ENCODE results near the gene CLSTN3. TPM values are rescaled to one million over a fixed set of nuclear protein-coding genes. Genes with fewer than 3 reads are reported as not detected.
"Not testable (repeated sequence)": the region's sequence is repeated elsewhere in the genome, so short reads cannot be mapped to it uniquely, and the experiment has no call there.

CLSTN3 gene
- total RNA-seq, 1 donor from 2014 or later, result 19.9 TPM

GRCh38 chr12:7101047-7101693 lies 29.0 kb upstream of the CLSTN3 start:
- Mint-ChIP-seq H3K27me3 (ENCODE audit: low read depth) (peaks cover 1% of the 10 kb centered on the region), H3K36me3 (ENCODE audit: low read depth) (peaks cover 12% of the 10 kb centered on the region), H3K27ac (ENCODE audit: unreplicated experiment) (no peak overlapping the region), H3K9me3 (ENCODE audit: low read depth) (peaks cover 7% of the 10 kb centered on the region), H3K4me3 (ENCODE audit: unreplicated experiment) (no peak overlapping the region), H3K4me1 (ENCODE audit: low read depth) (peaks cover 7% of the 10 kb centered on the region)
- no peak for TF ChIP-seq CTCF (IDR thresholded peaks at IDR 0.05)
- no peak for DNase-seq (ENCODE audit: low spot score)

- DNase-seq (ENCODE audit: low spot score), result no peak
- H3K4me1 Mint-ChIP-seq (ENCODE audit: low read depth), result peaks cover 7% of the 10 kb centered on the region
- H3K27me3 Mint-ChIP-seq (ENCODE audit: low read depth), result no peaks in the 10 kb centered on the region
- peaks cover 11% of the 10 kb centered on the region for H3K9me3 Mint-ChIP-seq (ENCODE audit: low read depth)
- no peak overlapping the region for H3K27ac Mint-ChIP-seq (ENCODE audit: unreplicated experiment)
- no peak for TF ChIP-seq CTCF (IDR thresholded peaks at IDR 0.05)
- H3K36me3 Mint-ChIP-seq (ENCODE audit: low read depth), result peaks cover 16% of the 10 kb centered on the region
- H3K4me3 Mint-ChIP-seq (ENCODE audit: unreplicated experiment), result no peak overlapping the region
These were observed 28.5 kb upstream of the CLSTN3 start for GRCh38 chr12:7101694-7102131.

- Mint-ChIP-seq H3K4me1 (ENCODE audit: low read depth) (peaks cover 7% of the 10 kb centered on the region), H3K36me3 (ENCODE audit: low read depth) (peaks cover 16% of the 10 kb centered on the region), H3K27me3 (ENCODE audit: low read depth) (no peaks in the 10 kb centered on the region), H3K4me3 (ENCODE audit: unreplicated experiment) (no peak overlapping the region), H3K27ac (ENCODE audit: unreplicated experiment) (no peak overlapping the region), H3K9me3 (ENCODE audit: low read depth) (peaks cover 11% of the 10 kb centered on the region)
- TF ChIP-seq CTCF (IDR thresholded peaks at IDR 0.05), result no peak
- DNase-seq (ENCODE audit: low spot score), result no peak
These were observed 27.6 kb upstream of the CLSTN3 start for GRCh38 chr12:7102582-7102981.

GRCh38 chr12:7103837-7104584 lies 26.2 kb upstream of the CLSTN3 start:
- Mint-ChIP-seq H3K27me3 (ENCODE audit: low read depth) (no peaks in the 10 kb centered on the region), H3K4me1 (ENCODE audit: low read depth) (peaks cover 20% of the 10 kb centered on the region), H3K4me3 (ENCODE audit: unreplicated experiment) (no peak overlapping the region), H3K9me3 (ENCODE audit: low read depth) (peaks cover 11% of the 10 kb centered on the region), H3K36me3 (ENCODE audit: low read depth) (peaks cover 12% of the 10 kb centered on the region), H3K27ac (ENCODE audit: unreplicated experiment) (no peak overlapping the region)
- DNase-seq (ENCODE audit: low spot score), result no peak
- no peak for TF ChIP-seq CTCF (IDR thresholded peaks at IDR 0.05)

- DNase-seq (ENCODE audit: low spot score), result no peak
- Mint-ChIP-seq H3K27ac (ENCODE audit: unreplicated experiment) (no peak overlapping the region), H3K4me3 (ENCODE audit: unreplicated experiment) (no peak overlapping the region), H3K9me3 (ENCODE audit: low read depth) (peaks cover 11% of the 10 kb centered on the region), H3K4me1 (ENCODE audit: low read depth) (peaks cover 26% of the 10 kb centered on the region), H3K36me3 (ENCODE audit: low read depth) (peaks cover 10% of the 10 kb centered on the region), H3K27me3 (ENCODE audit: low read depth) (no peaks in the 10 kb centered on the region)
- no peak for TF ChIP-seq CTCF (IDR thresholded peaks at IDR 0.05)
These were observed 24.1 kb upstream of the CLSTN3 start for GRCh38 chr12:7106082-7106481.

- H3K36me3 Mint-ChIP-seq (ENCODE audit: low read depth); H3K4me3 Mint-ChIP-seq (ENCODE audit: unreplicated experiment); DNase-seq (ENCODE audit: low spot score); H3K27ac Mint-ChIP-seq (ENCODE audit: unreplicated experiment); H3K27me3 Mint-ChIP-seq (ENCODE audit: low read depth): not testable (repeated sequence)
- H3K4me1 Mint-ChIP-seq (ENCODE audit: low read depth), result peaks cover 24% of the 10 kb centered on the region
- H3K9me3 Mint-ChIP-seq (ENCODE audit: low read depth), result peaks cover 11% of the 10 kb centered on the region
These were observed 23.0 kb upstream of the CLSTN3 start for GRCh38 chr12:7107181-7107580.
